ENCODE results near the gene TSC22D1.

DNA sequence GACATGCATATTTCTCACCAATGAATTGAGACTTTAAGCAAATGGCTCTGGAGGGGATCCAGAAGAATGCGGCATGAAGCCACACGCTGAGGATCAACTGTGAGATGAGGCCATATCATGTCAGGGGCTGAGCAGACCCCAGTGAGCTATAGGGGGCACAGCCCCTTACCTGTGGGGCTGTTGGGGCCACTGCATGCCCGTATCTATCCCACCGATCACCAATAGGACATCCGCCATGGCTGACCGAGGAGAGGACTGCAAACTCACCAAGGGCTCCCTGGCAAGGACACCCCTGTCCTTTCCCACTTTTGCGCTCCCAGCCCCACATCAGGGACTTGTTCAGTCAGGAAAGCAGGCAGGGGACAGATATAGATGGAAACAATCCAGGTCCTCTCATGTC is 124.5 kb downstream of the TSC22D1 start:
- TF ChIP-seq, protein P1, sequence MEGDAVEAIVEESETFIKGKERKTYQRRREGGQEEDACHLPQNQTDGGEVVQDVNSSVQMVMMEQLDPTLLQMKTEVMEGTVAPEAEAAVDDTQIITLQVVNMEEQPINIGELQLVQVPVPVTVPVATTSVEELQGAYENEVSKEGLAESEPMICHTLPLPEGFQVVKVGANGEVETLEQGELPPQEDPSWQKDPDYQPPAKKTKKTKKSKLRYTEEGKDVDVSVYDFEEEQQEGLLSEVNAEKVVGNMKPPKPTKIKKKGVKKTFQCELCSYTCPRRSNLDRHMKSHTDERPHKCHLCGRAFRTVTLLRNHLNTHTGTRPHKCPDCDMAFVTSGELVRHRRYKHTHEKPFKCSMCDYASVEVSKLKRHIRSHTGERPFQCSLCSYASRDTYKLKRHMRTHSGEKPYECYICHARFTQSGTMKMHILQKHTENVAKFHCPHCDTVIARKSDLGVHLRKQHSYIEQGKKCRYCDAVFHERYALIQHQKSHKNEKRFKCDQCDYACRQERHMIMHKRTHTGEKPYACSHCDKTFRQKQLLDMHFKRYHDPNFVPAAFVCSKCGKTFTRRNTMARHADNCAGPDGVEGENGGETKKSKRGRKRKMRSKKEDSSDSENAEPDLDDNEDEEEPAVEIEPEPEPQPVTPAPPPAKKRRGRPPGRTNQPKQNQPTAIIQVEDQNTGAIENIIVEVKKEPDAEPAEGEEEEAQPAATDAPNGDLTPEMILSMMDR (IDR thresholded peaks at IDR 0.05 in 4 of 5, conservative IDR thresholded peaks at IDR 0.05 in 1 of 5), result no peak
- TF ChIP-seq POLR2A (IDR thresholded peaks at IDR 0.05), result no peak

Data from gastrocnemius medialis (tissue), 4 donors.